Measurements from ENCODE around the gene USP51. TPM values are rescaled to one million over a fixed set of nuclear protein-coding genes. Genes with fewer than 3 reads are reported as not detected.

The USP51 gene
- polyA plus RNA-seq, 3 donors: 0.05 to 0.18 TPM; not detected in 1

- H3K9me3 Mint-ChIP-seq: peaks cover 0 to 3% (median 0%) of the 10 kb centered on the region in 7 donors
- no peak overlapping the region for H3K9ac ChIP-seq (ENCODE audit: insufficient read depth, low read length, poor library complexity, severe bottlenecking)
- TF ChIP-seq CTCF (IDR thresholded peaks at IDR 0.05): no peak
- no peaks in the 10 kb centered on the region for H3K4me1 ChIP-seq (ENCODE audit: control insufficient read depth in 1 of 2, insufficient read depth in 2 of 2, low read length in 2 of 2)
- H3K79me2 ChIP-seq (ENCODE audit: insufficient read depth, low read length): no peaks in the 10 kb centered on the region
- H3K4me1 Mint-ChIP-seq: no peaks in the 10 kb centered on the region
- no peak overlapping the region for H3K4me2 ChIP-seq (replicated peaks; ENCODE audit: extremely low read depth, low read length, poor library complexity, severe bottlenecking)
- H3K9me3 ChIP-seq (replicated peaks in 1 of 2; ENCODE audit: control insufficient read depth in 1 of 2, insufficient read depth in 1 of 2, low read length in 2 of 2): no peaks in the 10 kb centered on the region
- no peak overlapping the region for H2AFZ ChIP-seq (ENCODE audit: insufficient read depth, low read depth, low read length, poor library complexity, severe bottlenecking)
- no peaks in the 10 kb centered on the region for H4K20me1 ChIP-seq (ENCODE audit: insufficient read depth, low read length)
- intact Hi-C loops (cut with micrococcal nuclease): no loop called here
- no peaks in the 10 kb centered on the region for H3K36me3 Mint-ChIP-seq
- no peak overlapping the region for H3K27ac Mint-ChIP-seq
- H3K27me3 Mint-ChIP-seq (ENCODE audit: low read depth in 3 of 3): peaks cover 0 to 2% (median 1%) of the 10 kb centered on the region in 3 donors
- H3K4me3 Mint-ChIP-seq: no peak overlapping the region
- H3K27me3 ChIP-seq (ENCODE audit: control insufficient read depth in 2 of 2, insufficient read depth in 2 of 2, low read length in 2 of 2): no peaks in the 10 kb centered on the region
- H3K4me3 ChIP-seq (replicated peaks in 1 of 3; ENCODE audit: low read depth in 2 of 3, low read length in 3 of 3): no peak overlapping the region
- H3K27ac ChIP-seq (ENCODE audit: low read depth in 1 of 2, low read length in 2 of 2): no peak overlapping the region
- DNase-seq: no peak
- no CpG with 5 or more reads among the region's 1 CpG for WGBS (ENCODE audit: insufficient coverage)
- no peaks in the 10 kb centered on the region for H3K36me3 ChIP-seq (replicated peaks in 1 of 2; ENCODE audit: control insufficient read depth in 1 of 2, insufficient read depth in 2 of 2, low read length in 2 of 2)
These were observed 33.7 kb upstream of the USP51 start for GRCh38 chrX:55523356-55523755.

- H2AFZ ChIP-seq (ENCODE audit: insufficient read depth, low read depth, low read length, poor library complexity, severe bottlenecking): no peak overlapping the region
- no peak for TF ChIP-seq CTCF (IDR thresholded peaks at IDR 0.05)
- H3K9me3 Mint-ChIP-seq: peaks cover 0 to 3% (median 0%) of the 10 kb centered on the region in 7 donors
- no peaks in the 10 kb centered on the region for H4K20me1 ChIP-seq (ENCODE audit: insufficient read depth, low read length)
- H3K27me3 Mint-ChIP-seq (ENCODE audit: low read depth in 3 of 3): peaks cover 0 to 2% (median 1%) of the 10 kb centered on the region in 3 donors
- no peak for DNase-seq
- H3K4me3 ChIP-seq (replicated peaks in 1 of 3; ENCODE audit: low read depth in 2 of 3, low read length in 3 of 3): no peak overlapping the region
- H3K4me2 ChIP-seq (replicated peaks; ENCODE audit: extremely low read depth, low read length, poor library complexity, severe bottlenecking): no peak overlapping the region
- H3K27ac ChIP-seq (ENCODE audit: low read depth in 1 of 2, low read length in 2 of 2): no peak overlapping the region
- intact Hi-C loops (cut with micrococcal nuclease): no loop called here
- no peaks in the 10 kb centered on the region for H3K9me3 ChIP-seq (replicated peaks in 1 of 2; ENCODE audit: control insufficient read depth in 1 of 2, insufficient read depth in 1 of 2, low read length in 2 of 2)
- H3K4me1 ChIP-seq (ENCODE audit: control insufficient read depth in 1 of 2, insufficient read depth in 2 of 2, low read length in 2 of 2): no peaks in the 10 kb centered on the region
- H3K36me3 Mint-ChIP-seq: no peaks in the 10 kb centered on the region
- H3K27me3 ChIP-seq (ENCODE audit: control insufficient read depth in 2 of 2, insufficient read depth in 2 of 2, low read length in 2 of 2): no peaks in the 10 kb centered on the region
- H3K36me3 ChIP-seq (replicated peaks in 1 of 2; ENCODE audit: control insufficient read depth in 1 of 2, insufficient read depth in 2 of 2, low read length in 2 of 2): no peaks in the 10 kb centered on the region
- peak overlapping the region in 1 of 2 donors; percentile 60 for H3K4me3 Mint-ChIP-seq
- H3K79me2 ChIP-seq (ENCODE audit: insufficient read depth, low read length): no peaks in the 10 kb centered on the region
- H3K27ac Mint-ChIP-seq: no peak overlapping the region
- no peak overlapping the region for H3K9ac ChIP-seq (ENCODE audit: insufficient read depth, low read length, poor library complexity, severe bottlenecking)
- whole genome bisulfite sequencing (ENCODE audit: insufficient coverage): no CpG with 5 or more reads among the region's 17 CpGs
- H3K4me1 Mint-ChIP-seq: no peaks in the 10 kb centered on the region
These were observed 33.1 kb upstream of the USP51 start for GRCh38 chrX:55522596-55523276.

Data from CD14-positive monocyte (primary cell).